Measurements from ENCODE around the gene BRME1.

GRCh38 chr19:13850910-13851733 is 54.8 kb downstream of the BRME1 start:
- TF ChIP-seq CTCF (IDR thresholded peaks at IDR 0.05; ENCODE audit: poor library complexity) (no peak), EZH2 (IDR thresholded peaks at IDR 0.05; ENCODE audit: borderline replicate concordance) (no peak)
